Stimulated activated CD4-positive, alpha-beta T cell treated with anti-CD3 and anti-CD28 coated beads, Interleukin-4, amount 100 ng/mL, for 1 hour (primary cell): ENCODE results near the gene BNIP3.
"Not testable (repeated sequence)": the region's sequence is repeated elsewhere in the genome, so short reads cannot be mapped to it uniquely, and the experiment has no call there.

Source experiments
- DNase-seq: peaks from one replicate; pipeline ENCODE4 v3.0.0-alpha.2; 2020

The BNIP3 gene

DNA sequence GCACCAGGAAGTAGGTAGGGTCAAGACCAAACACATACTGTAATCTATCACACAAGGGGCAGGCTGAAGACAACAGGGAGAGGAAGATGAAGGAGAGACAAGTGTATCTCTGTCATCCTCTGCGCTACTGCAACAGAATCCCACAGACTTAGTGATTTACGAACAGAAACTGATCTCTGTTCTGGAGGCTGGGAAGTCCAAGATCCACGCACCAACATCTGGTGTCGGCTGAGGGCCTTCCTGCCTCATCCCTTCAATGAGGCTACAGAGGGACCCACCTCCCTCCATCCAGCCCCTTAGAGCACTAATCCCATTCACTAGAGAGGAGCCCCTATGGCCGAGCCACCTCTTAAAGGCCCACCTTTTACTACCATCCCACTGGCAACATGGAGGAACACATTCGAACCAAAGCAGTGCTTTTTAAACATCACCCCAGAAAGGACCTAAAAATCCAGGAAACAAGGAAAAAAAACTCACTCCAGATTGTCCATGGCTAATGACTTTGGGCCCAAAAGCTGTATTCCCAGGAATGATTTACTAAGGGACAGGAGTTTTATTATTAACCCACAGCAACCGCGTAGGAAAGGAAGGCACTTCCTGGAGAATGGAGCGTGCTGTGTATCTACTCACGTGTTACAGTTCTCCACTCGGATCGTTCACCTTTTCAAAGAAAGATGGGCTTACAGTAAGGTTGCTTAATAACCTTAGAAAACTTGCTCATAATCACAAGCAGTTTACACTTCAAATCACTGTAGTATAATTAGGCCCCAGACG is 4.2 kb downstream of the BNIP3 start:
- no peak for DNase-seq

- no peak for DNase-seq
Observed at GRCh38 chr10:131975796-131976195, 5.9 kb downstream of the BNIP3 start.

DNA sequence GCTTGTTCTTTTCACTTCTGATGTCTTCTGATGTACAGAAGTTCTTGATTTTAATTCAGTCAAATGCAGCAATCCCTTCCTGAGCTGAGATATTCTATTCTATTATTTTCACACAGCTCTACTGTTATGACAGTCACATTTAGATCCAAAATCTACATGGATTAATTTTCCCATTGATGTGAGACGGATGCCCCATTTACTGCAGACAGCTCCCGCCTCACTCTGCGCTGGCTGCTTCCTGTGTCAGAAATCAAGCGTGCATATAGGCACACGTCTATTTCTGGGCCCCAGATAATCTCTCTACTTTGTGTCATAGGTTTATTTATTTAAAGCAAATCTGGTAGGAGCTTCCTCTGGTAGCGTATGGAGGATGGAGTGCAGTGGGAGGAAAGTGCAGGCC is 6.7 kb downstream of the BNIP3 start:
- no peak for DNase-seq

DNA sequence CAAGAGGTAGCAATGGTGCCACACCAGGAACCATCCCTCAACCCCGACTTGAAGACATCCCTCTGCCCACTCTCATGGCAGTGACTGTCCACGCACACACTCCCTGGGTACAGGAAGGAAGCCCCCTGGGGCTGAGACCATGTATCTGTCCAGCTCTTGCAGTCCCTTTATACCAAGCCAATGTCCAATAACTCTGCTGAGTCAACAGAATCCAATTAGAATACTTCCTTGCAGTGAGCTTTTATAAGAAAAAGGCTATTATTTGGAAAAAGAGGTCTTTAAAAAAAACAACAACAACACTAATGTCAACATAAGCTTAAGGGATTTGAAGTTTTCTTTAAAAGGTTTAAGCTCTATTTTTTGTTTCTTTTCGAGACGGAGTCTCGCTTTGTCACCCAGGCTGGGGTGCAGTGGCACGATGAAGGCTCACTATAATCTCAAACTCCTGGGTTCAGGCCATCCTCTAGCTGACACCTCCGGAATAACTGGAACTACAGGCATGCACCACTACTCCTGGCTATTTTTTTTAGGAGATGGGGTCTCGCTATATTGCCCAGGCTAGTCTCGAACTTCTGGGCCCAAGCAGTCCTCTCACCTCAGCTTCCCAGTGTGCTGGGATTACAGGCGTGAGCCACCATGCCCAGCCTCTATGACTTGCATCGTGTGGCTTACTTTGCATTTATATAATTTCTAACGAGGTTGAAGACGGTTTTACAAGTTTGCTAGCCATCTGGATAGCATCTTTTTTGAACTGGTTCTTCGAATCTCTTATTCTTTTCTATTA is 7.5 kb downstream of the BNIP3 start:
- DNase-seq, result no peak

- no peak for DNase-seq
Observed at GRCh38 chr10:131973160-131973951, 8.4 kb downstream of the BNIP3 start.

GRCh38 chr10:131972474-131973071 is 9.2 kb downstream of the BNIP3 start:
- peak; percentile 37 for DNase-seq

GRCh38 chr10:131971591-131971990 is 10.1 kb downstream of the BNIP3 start:
- DNase-seq, result no peak

GRCh38 chr10:131970946-131971345 is 10.8 kb downstream of the BNIP3 start:
- DNase-seq, result no peak

GRCh38 chr10:131968949-131969348 is 12.8 kb downstream of the BNIP3 start:
- no peak for DNase-seq

- no peak for DNase-seq
Observed at GRCh38 chr10:131964298-131964697, 17.4 kb downstream of the BNIP3 start.

DNA sequence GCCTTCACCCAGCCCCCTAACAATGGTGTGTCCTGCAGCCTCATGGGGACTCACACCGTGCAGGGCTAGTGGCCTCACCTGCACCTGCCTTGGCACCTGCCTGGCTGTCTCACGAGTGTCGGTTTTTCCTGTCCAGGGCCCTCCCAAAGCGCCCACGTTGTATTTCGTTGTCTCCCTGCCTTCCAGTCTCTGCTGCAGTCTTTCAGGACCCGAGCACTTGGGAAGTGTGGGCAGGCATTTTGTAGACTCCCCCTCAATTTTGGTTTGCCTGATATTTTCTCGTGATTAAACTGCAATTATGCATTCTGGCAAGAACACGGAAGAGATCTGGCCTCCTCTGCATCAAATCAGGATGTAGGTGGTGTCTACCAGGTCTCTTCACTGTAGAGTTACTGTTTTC is 17.9 kb downstream of the BNIP3 start:
- DNase-seq, result no peak

DNA sequence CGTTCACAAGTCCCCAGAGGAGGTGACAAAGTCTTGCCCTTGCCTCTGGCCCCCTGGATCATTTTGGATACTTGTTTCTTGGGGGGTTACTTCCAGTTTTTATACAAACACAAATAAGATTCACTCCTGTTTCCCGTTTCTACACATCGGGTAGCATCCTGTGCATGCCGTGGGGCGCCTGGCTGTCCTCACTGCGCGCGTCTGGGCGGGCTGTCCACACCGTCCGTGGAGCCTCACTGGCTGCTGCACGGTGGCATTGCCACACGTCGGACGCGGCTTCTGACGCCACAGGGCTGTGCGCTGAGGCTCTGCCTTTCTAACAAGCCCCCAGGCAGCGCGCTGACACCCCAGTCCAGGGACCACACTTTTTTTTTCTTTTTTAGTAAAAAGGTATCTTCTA is 18.4 kb downstream of the BNIP3 start:
- DNase-seq, result no peak

- DNase-seq, result no peak
Observed at GRCh38 chr10:131961777-131962662, 19.7 kb downstream of the BNIP3 start.

- DNase-seq, result no peak
Observed at GRCh38 chr10:131961047-131961776, 20.5 kb downstream of the BNIP3 start.

- DNase-seq, result no peak
Observed at GRCh38 chr10:131960631-131961046, 21.1 kb downstream of the BNIP3 start.

- no peak for DNase-seq
Observed at GRCh38 chr10:131959841-131960240, 21.9 kb downstream of the BNIP3 start.

DNA sequence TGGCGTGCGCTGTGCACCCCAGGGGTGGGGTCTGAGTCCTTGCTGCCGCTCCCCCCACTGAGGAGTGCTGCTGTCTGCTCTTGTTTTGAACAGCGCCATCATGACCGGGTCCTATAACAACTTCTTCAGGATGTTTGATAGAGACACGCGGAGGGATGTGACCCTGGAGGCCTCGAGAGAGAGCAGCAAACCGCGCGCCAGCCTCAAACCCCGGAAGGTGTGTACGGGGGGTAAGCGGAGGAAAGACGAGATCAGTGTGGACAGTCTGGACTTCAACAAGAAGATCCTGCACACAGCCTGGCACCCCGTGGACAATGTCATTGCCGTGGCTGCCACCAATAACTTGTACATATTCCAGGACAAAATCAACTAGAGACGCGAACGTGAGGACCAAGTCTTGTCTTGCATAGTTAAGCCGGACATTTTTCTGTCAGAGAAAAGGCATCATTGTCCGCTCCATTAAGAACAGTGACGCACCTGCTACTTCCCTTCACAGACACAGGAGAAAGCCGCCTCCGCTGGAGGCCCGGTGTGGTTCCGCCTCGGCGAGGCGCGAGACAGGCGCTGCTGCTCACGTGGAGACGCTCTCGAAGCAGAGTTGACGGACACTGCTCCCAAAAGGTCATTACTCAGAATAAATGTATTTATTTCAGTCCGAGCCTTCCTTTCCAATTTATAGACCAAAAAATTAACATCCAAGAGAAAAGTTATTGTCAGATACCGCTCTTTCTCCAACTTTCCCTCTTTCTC is 26.0 kb downstream of the BNIP3 start:
- no peak for DNase-seq

- no peak for DNase-seq
Observed at GRCh38 chr10:131954356-131954965, 27.3 kb downstream of the BNIP3 start.

DNA sequence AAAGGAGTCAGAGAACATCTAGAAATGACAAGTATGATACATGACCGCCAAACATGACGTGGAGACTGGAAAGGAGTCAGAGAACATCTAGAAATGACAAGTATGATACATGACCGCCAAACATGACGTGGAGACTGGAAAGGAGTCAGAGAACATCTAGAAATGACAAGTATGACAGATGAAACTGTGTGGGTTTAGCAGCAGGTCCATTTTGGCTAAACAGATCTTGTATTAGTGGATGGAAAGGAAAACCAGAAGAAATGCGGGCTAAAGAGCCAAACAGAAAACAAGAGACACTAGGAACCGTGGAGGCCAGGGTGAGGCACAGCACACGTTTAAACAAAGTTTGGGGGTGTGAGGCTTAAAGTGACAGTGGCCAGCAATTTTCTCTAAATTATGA is 31.8 kb downstream of the BNIP3 start:
- not testable (repeated sequence) for DNase-seq
